GM12873 (cell line): Measurements from ENCODE around the gene PRKCE.

ENCODE experiments used
- CTCF ChIP-seq: IDR thresholded peaks from 2 replicates; pipeline ENCODE4 v1.5.1; 2012; ENCODE audit warnings: low read depth, mild to moderate bottlenecking, moderate library complexity, low read length, control low read depth; ENCODE audit not compliant: insufficient read depth; ENCODE audit errors: missing control alignments

The PRKCE gene

GRCh38 chr2:45761635-45762034 lies 110.2 kb downstream of the PRKCE start:
- TF ChIP-seq CTCF = no peak

GRCh38 chr2:45763255-45763654 lies 111.8 kb downstream of the PRKCE start:
- TF ChIP-seq CTCF = no peak

GRCh38 chr2:45763797-45764196 lies 112.3 kb downstream of the PRKCE start:
- TF ChIP-seq CTCF = no peak

GRCh38 chr2:45765007-45765727 lies 113.7 kb downstream of the PRKCE start:
- no peak for TF ChIP-seq CTCF

GRCh38 chr2:45765728-45766254 lies 114.3 kb downstream of the PRKCE start:
- no peak for TF ChIP-seq CTCF

- no peak for TF ChIP-seq CTCF
Measured at GRCh38 chr2:45768208-45768607, 116.7 kb downstream of the PRKCE start.

GRCh38 chr2:45769056-45769455 lies 117.6 kb downstream of the PRKCE start:
- no peak for TF ChIP-seq CTCF
